ENCODE measurements around the gene FBXL7. TPM values are rescaled to one million over a fixed set of nuclear protein-coding genes. Genes with fewer than 3 reads are reported as not detected.

FBXL7 gene
- total and polyA plus RNA-seq, 2 experiments from 2014 or later, result 4.5 to 15.2 TPM

DNA sequence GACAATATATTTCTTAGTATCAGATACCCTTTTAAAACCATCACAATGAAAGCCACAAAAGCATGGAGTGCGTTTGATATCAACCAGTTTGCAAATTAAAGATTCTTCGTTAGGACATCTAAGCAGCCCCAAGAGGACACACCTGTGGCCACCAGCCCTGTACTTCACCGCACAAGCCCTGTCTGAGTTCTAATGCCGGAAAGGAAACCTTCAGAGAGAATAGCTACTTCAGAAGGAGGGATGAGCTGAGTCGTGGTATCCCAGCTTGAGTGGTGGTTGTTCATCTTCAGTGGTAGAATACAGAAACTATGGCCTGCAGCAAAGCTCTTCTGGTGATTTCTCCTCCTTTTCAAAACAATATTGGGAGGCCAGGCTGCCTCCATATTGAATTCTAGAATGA lies 319.6 kb downstream of the FBXL7 start:
- Histone ChIP-seq H3K4me1 (ENCODE audit: insufficient read depth) (no peaks in the 10 kb centered on the region), H4K20me1 (replicated peaks; ENCODE audit: insufficient read depth) (no peaks in the 10 kb centered on the region), H3K27me3 (ENCODE audit: insufficient read depth) (no peaks in the 10 kb centered on the region), H3K4me3 (no peak overlapping the region), H3K4me2 (no peak overlapping the region), H3K9me2 (ENCODE audit: insufficient read depth) (no peaks in the 10 kb centered on the region), H3K36me3 (ENCODE audit: insufficient read depth) (no peaks in the 10 kb centered on the region), H3K79me2 (replicated peaks; ENCODE audit: insufficient read depth) (0 out of 2 replicates have a peak, but pooled peaks cover 3% of the 10 kb centered on the region), H3K27ac (ENCODE audit: low read depth) (no peak overlapping the region), H3F3A (replicated peaks; ENCODE audit: low read depth) (no peaks in the 10 kb centered on the region), H2AFZ (no peak overlapping the region)
- no peaks in the 10 kb centered on the region for H3K4me1 Mint-ChIP-seq
- H3K4me3 Mint-ChIP-seq, result no peak overlapping the region
- no peak overlapping the region for H3K27ac Mint-ChIP-seq
- DNase-seq (ENCODE audit: low spot score) (no peak), ATAC-seq (no peak)
- no peak for TF ChIP-seq CREB1 (CRISPR knock-in tag; IDR thresholded peaks at IDR 0.05; ENCODE audit: low read depth)
- TF ChIP-seq ZNF114 (CRISPR knock-in tag; IDR thresholded peaks at IDR 0.05), result no peak
- TF ChIP-seq, protein P1, sequence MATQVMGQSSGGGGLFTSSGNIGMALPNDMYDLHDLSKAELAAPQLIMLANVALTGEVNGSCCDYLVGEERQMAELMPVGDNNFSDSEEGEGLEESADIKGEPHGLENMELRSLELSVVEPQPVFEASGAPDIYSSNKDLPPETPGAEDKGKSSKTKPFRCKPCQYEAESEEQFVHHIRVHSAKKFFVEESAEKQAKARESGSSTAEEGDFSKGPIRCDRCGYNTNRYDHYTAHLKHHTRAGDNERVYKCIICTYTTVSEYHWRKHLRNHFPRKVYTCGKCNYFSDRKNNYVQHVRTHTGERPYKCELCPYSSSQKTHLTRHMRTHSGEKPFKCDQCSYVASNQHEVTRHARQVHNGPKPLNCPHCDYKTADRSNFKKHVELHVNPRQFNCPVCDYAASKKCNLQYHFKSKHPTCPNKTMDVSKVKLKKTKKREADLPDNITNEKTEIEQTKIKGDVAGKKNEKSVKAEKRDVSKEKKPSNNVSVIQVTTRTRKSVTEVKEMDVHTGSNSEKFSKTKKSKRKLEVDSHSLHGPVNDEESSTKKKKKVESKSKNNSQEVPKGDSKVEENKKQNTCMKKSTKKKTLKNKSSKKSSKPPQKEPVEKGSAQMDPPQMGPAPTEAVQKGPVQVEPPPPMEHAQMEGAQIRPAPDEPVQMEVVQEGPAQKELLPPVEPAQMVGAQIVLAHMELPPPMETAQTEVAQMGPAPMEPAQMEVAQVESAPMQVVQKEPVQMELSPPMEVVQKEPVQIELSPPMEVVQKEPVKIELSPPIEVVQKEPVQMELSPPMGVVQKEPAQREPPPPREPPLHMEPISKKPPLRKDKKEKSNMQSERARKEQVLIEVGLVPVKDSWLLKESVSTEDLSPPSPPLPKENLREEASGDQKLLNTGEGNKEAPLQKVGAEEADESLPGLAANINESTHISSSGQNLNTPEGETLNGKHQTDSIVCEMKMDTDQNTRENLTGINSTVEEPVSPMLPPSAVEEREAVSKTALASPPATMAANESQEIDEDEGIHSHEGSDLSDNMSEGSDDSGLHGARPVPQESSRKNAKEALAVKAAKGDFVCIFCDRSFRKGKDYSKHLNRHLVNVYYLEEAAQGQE (IDR thresholded peaks at IDR 0.05; ENCODE audit: unreplicated experiment), result no peak
- TF ChIP-seq ZNF331 (CRISPR knock-in tag; IDR thresholded peaks at IDR 0.05; ENCODE audit: low read depth), result no peak
- no peak for TF ChIP-seq POLR2AphosphoS5 (IDR thresholded peaks at IDR 0.05; ENCODE audit: low read depth)
- no peak for TF ChIP-seq EZH2 (IDR thresholded peaks at IDR 0.05; ENCODE audit: low read depth, unreplicated experiment)
- TF ChIP-seq, protein P2, sequence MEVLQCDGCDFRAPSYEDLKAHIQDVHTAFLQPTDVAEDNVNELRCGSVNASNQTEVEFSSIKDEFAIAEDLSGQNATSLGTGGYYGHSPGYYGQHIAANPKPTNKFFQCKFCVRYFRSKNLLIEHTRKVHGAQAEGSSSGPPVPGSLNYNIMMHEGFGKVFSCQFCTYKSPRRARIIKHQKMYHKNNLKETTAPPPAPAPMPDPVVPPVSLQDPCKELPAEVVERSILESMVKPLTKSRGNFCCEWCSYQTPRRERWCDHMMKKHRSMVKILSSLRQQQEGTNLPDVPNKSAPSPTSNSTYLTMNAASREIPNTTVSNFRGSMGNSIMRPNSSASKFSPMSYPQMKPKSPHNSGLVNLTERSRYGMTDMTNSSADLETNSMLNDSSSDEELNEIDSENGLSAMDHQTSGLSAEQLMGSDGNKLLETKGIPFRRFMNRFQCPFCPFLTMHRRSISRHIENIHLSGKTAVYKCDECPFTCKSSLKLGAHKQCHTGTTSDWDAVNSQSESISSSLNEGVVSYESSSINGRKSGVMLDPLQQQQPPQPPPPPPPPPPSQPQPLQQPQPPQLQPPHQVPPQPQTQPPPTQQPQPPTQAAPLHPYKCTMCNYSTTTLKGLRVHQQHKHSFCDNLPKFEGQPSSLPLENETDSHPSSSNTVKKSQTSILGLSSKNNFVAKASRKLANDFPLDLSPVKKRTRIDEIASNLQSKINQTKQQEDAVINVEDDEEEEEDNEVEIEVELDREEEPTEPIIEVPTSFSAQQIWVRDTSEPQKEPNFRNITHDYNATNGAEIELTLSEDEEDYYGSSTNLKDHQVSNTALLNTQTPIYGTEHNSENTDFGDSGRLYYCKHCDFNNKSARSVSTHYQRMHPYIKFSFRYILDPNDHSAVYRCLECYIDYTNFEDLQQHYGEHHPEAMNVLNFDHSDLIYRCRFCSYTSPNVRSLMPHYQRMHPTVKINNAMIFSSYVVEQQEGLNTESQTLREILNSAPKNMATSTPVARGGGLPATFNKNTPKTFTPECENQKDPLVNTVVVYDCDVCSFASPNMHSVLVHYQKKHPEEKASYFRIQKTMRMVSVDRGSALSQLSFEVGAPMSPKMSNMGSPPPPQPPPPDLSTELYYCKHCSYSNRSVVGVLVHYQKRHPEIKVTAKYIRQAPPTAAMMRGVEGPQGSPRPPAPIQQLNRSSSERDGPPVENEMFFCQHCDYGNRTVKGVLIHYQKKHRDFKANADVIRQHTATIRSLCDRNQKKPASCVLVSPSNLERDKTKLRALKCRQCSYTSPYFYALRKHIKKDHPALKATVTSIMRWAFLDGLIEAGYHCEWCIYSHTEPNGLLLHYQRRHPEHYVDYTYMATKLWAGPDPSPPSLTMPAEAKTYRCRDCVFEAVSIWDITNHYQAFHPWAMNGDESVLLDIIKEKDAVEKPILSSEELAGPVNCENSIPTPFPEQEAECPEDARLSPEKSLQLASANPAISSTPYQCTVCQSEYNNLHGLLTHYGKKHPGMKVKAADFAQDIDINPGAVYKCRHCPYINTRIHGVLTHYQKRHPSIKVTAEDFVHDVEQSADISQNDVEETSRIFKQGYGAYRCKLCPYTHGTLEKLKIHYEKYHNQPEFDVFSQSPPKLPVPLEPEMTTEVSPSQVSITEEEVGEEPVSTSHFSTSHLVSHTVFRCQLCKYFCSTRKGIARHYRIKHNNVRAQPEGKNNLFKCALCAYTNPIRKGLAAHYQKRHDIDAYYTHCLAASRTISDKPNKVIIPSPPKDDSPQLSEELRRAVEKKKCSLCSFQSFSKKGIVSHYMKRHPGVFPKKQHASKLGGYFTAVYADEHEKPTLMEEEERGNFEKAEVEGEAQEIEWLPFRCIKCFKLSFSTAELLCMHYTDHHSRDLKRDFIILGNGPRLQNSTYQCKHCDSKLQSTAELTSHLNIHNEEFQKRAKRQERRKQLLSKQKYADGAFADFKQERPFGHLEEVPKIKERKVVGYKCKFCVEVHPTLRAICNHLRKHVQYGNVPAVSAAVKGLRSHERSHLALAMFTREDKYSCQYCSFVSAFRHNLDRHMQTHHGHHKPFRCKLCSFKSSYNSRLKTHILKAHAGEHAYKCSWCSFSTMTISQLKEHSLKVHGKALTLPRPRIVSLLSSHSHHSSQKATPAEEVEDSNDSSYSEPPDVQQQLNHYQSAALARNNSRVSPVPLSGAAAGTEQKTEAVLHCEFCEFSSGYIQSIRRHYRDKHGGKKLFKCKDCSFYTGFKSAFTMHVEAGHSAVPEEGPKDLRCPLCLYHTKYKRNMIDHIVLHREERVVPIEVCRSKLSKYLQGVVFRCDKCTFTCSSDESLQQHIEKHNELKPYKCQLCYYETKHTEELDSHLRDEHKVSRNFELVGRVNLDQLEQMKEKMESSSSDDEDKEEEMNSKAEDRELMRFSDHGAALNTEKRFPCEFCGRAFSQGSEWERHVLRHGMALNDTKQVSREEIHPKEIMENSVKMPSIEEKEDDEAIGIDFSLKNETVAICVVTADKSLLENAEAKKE (CRISPR knock-in tag; IDR thresholded peaks at IDR 0.05), result no peak
- TF ChIP-seq, protein P3, sequence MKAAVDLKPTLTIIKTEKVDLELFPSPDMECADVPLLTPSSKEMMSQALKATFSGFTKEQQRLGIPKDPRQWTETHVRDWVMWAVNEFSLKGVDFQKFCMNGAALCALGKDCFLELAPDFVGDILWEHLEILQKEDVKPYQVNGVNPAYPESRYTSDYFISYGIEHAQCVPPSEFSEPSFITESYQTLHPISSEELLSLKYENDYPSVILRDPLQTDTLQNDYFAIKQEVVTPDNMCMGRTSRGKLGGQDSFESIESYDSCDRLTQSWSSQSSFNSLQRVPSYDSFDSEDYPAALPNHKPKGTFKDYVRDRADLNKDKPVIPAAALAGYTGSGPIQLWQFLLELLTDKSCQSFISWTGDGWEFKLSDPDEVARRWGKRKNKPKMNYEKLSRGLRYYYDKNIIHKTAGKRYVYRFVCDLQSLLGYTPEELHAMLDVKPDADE (IDR thresholded peaks at IDR 0.05), result no peak
- TF ChIP-seq, protein P4, sequence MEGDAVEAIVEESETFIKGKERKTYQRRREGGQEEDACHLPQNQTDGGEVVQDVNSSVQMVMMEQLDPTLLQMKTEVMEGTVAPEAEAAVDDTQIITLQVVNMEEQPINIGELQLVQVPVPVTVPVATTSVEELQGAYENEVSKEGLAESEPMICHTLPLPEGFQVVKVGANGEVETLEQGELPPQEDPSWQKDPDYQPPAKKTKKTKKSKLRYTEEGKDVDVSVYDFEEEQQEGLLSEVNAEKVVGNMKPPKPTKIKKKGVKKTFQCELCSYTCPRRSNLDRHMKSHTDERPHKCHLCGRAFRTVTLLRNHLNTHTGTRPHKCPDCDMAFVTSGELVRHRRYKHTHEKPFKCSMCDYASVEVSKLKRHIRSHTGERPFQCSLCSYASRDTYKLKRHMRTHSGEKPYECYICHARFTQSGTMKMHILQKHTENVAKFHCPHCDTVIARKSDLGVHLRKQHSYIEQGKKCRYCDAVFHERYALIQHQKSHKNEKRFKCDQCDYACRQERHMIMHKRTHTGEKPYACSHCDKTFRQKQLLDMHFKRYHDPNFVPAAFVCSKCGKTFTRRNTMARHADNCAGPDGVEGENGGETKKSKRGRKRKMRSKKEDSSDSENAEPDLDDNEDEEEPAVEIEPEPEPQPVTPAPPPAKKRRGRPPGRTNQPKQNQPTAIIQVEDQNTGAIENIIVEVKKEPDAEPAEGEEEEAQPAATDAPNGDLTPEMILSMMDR (conservative IDR thresholded peaks at IDR 0.05; ENCODE audit: low read depth in 2 of 2), result no peak
- no peak for TF ChIP-seq NANOG (IDR thresholded peaks at IDR 0.05; ENCODE audit: borderline replicate concordance)
- TF ChIP-seq STAT1 (IDR thresholded peaks at IDR 0.05; ENCODE audit: unreplicated experiment), result no peak
- H3K36me3 Mint-ChIP-seq (ENCODE audit: low read depth), result no peaks in the 10 kb centered on the region; the same call in 2 of the 3 replicates
- peaks cover 2% of the 10 kb centered on the region; the same call in 2 of the 3 replicates for H3K9me3 Mint-ChIP-seq
- peaks cover 2% of the 10 kb centered on the region for H3K27me3 Mint-ChIP-seq (ENCODE audit: insufficient read depth, low read depth, poor library complexity)
